Measurements from ENCODE around the gene KIRREL2.
"Not testable (repeated sequence)": the region's sequence is repeated elsewhere in the genome, so short reads cannot be mapped to it uniquely, and the experiment has no call there.

KIRREL2 gene

GRCh38 chr19:35899547-35900214 lies 43.0 kb downstream of the KIRREL2 start:
- peak; percentile 81 for DNase-seq

GRCh38 chr19:35901055-35901644 lies 44.4 kb downstream of the KIRREL2 start:
- DNase-seq: no peak

- peak; percentile 80 for DNase-seq
Observed at GRCh38 chr19:35901854-35902661, 45.3 kb downstream of the KIRREL2 start, which contains the start of gene HCST. HCST (plus strand) TSS chr19:35902529; CDS start chr19:35902594, 65 bp downstream.

GRCh38 chr19:35902870-35903475 lies 46.3 kb downstream of the KIRREL2 start:
- DNase-seq: no peak

GRCh38 chr19:35903550-35904179 lies 47.0 kb downstream of the KIRREL2 start:
- peak; percentile 96 for DNase-seq

GRCh38 chr19:35904311-35905068 lies 47.8 kb downstream of the KIRREL2 start:
- no peak for DNase-seq

GRCh38 chr19:35905178-35905727 lies 48.5 kb downstream of the KIRREL2 start:
- DNase-seq: no peak

GRCh38 chr19:35907377-35907745 lies 50.6 kb downstream of the KIRREL2 start:
- no peak for DNase-seq

- peak; percentile 32 for DNase-seq
Observed at GRCh38 chr19:35908010-35908441, 51.3 kb downstream of the KIRREL2 start, which contains the start of gene TYROBP. TYROBP (minus strand) TSS chr19:35908295; CDS start chr19:35908228, 67 bp downstream.

- DNase-seq: peak; percentile 98
Observed at GRCh38 chr19:35908973-35909683, 52.4 kb downstream of the KIRREL2 start.

GRCh38 chr19:35909684-35910035 lies 52.9 kb downstream of the KIRREL2 start:
- DNase-seq: no peak

GRCh38 chr19:35910355-35910754 lies 53.6 kb downstream of the KIRREL2 start:
- DNase-seq: not testable (repeated sequence)

GRCh38 chr19:35911173-35911572 lies 54.5 kb downstream of the KIRREL2 start:
- DNase-seq: peak; percentile 12

GRCh38 chr19:35911790-35912189 lies 55.1 kb downstream of the KIRREL2 start:
- no peak for DNase-seq

GRCh38 chr19:35913589-35913988 lies 56.9 kb downstream of the KIRREL2 start:
- no peak for DNase-seq

- no peak for DNase-seq
Observed at GRCh38 chr19:35915443-35915842, 58.7 kb downstream of the KIRREL2 start.

All from GDM1 (cell line).